OCI-LY3 (cell line): ENCODE results near the gene KRT80.
A peak's percentile ranks its signal among the peaks of the same experiment; 100 is the strongest.

ENCODE experiments used
- CTCF ChIP-seq: fragments of 200-600, 300-600 bp; sonication (generic); IDR thresholded peaks from 2 replicates; pipeline ENCODE4 v1.5.1; 2014; ENCODE audit warnings: antibody characterized with exemption, low read length, low read depth
- EZH2phosphoT487 ChIP-seq: fragments of 200-600 bp; shearing (Covaris generic); IDR thresholded peaks from 2 replicates; pipeline ENCODE4 v1.6.1; 2018; ENCODE audit warnings: antibody characterized with exemption, mixed run types, low read depth

- TF ChIP-seq CTCF (peak; percentile 81), EZH2phosphoT487 (no peak)
These were observed 69.8 kb downstream of the KRT80 start for GRCh38 chr12:52121824-52122539.
